Effector memory CD4-positive, alpha-beta T cell (primary cell): ENCODE data around the gene KDM6B.

Experiments used
- DNase-seq, 3 donors: peaks; one replicate each; pipeline ENCODE4 v3.0.0-alpha.2; 2020
- H3K27ac ChIP-seq: 2 replicates; pipeline ENCODE4 v1.7.0; 2013; ENCODE audit warnings: mild to moderate bottlenecking, low read length, moderate library complexity; ENCODE audit not compliant: insufficient read depth, poor library complexity, severe bottlenecking
- H3K27me3 ChIP-seq: replicated peaks from 2 replicates; pipeline ENCODE4 v1.7.0; 2013; ENCODE audit warnings: mild to moderate bottlenecking, low read length; ENCODE audit not compliant: insufficient read depth, control insufficient read depth, poor library complexity, severe bottlenecking
- H3K36me3 ChIP-seq: 2 replicates; pipeline ENCODE4 v1.7.0; 2013; ENCODE audit warnings: mild to moderate bottlenecking, low read length, moderate library complexity; ENCODE audit not compliant: control insufficient read depth, insufficient read depth
- H3K4me1 ChIP-seq: 2 replicates; pipeline ENCODE4 v1.7.0; 2013; ENCODE audit warnings: low read length, mild to moderate bottlenecking; ENCODE audit not compliant: control insufficient read depth, insufficient read depth, poor library complexity, severe bottlenecking
- H3K4me3 ChIP-seq: 2 replicates; pipeline ENCODE4 v1.7.0; 2013; ENCODE audit warnings: low read length, low read depth, mild to moderate bottlenecking; ENCODE audit not compliant: insufficient read depth, poor library complexity, severe bottlenecking
- H3K9me3 ChIP-seq: 2 replicates; pipeline ENCODE4 v1.7.0; 2013; ENCODE audit warnings: mild to moderate bottlenecking, low read length, moderate library complexity; ENCODE audit not compliant: control insufficient read depth

Gene KDM6B

GRCh38 chr17:7839876-7840261 is 5.9 kb downstream of the KDM6B start:
- no peak for DNase-seq
- Histone ChIP-seq H3K4me3 (no peak overlapping the region), H3K36me3 (peaks cover 8% of the 10 kb centered on the region), H3K4me1 (peaks cover 58% of the 10 kb centered on the region), H3K9me3 (no peaks in the 10 kb centered on the region), H3K27ac (peak overlapping the region; percentile 100), H3K27me3 (no peaks in the 10 kb centered on the region)

DNA sequence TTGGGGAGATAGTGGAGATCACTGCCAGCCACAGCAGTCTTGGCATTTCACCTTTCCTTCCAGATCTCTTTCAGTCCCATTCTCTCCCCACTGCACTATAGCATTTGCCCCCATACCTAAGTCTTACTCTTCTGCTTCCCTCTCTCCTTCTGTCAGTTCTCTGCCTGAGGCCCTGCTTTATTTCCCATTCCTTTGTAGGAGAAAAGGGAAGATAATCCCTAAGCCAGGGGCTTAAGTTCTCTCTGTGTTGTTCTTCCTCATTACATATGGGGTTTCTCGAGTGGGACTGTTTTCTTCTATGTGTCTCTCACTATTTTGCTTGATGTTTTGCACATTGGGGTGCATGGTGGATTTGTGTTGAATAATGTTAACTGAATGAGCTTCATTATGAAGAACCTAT is 6.4 kb downstream of the KDM6B start:
- H3K4me3 ChIP-seq, result no peak overlapping the region
- peaks cover 60% of the 10 kb centered on the region for H3K4me1 ChIP-seq
- H3K27ac ChIP-seq, result peak overlapping the region; percentile 100

DNA sequence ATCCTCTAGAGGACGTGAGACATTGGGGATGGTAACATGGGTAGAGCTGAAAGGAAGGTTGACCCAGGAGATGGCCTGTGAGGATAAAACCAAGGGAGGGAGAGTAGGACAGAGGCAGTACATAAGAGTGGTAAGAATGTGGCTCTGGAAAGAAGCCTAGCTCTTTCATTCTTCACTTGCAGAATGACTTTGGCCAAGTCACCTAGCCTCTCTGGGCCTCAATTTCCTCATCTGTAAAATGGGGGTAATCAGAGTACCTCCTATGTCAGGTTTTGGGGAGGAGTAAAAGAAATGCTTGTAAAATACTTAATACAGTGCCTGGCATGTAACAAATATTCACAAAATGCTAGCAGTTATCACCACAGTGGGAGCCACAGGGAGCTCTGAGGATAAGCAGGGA is 6.9 kb downstream of the KDM6B start:
- peak overlapping the region; percentile 65 for H3K4me3 ChIP-seq

More for the DNA sequence above, 6.4 kb downstream of the KDM6B start:
- Histone ChIP-seq H3K27me3 (no peaks in the 10 kb centered on the region), H3K36me3 (peaks cover 11% of the 10 kb centered on the region), H3K9me3 (no peaks in the 10 kb centered on the region)
- DNase-seq, result no peak

DNA sequence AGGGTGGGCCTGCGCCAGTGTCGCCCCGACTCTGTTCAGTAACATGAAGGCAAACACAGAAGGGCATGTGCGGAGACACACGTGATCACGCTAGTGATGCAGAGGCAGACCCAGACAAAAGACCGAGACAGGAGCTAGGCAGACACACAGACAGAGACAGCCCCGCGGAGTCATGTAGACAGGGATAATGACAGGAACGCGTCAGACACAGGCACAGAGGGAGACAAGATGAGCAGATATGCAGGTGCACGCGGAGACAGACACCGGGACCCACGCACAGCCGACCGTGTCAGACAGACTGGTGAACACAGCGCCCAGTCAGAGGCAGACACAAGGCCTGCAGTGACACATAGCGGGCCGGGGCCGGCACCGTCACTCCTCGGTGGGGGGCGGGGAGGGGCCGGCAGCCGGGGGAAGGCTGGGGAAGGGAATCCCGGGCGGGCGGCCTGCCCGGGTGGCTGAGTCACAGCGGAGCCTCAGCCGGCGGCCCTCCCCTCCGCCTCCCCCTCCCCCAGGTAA is 7.4 kb downstream of the KDM6B start:
- peaks cover 20% of the 10 kb centered on the region for H3K36me3 ChIP-seq
- peaks cover 58% of the 10 kb centered on the region for H3K4me1 ChIP-seq
- H3K9me3 ChIP-seq, result no peaks in the 10 kb centered on the region
- H3K27ac ChIP-seq, result peak overlapping the region; percentile 100
- DNase-seq, result peak; percentile 91 to 98 (median 97)
- H3K4me3 ChIP-seq, result peak overlapping the region; percentile 65
- no peaks in the 10 kb centered on the region for H3K27me3 ChIP-seq

More for the DNA sequence above, 6.9 kb downstream of the KDM6B start:
- Histone ChIP-seq H3K9me3 (no peaks in the 10 kb centered on the region), H3K4me1 (peaks cover 63% of the 10 kb centered on the region), H3K27ac (peak overlapping the region; percentile 100), H3K36me3 (peaks cover 14% of the 10 kb centered on the region), H3K27me3 (no peaks in the 10 kb centered on the region)
- no peak for DNase-seq

DNA sequence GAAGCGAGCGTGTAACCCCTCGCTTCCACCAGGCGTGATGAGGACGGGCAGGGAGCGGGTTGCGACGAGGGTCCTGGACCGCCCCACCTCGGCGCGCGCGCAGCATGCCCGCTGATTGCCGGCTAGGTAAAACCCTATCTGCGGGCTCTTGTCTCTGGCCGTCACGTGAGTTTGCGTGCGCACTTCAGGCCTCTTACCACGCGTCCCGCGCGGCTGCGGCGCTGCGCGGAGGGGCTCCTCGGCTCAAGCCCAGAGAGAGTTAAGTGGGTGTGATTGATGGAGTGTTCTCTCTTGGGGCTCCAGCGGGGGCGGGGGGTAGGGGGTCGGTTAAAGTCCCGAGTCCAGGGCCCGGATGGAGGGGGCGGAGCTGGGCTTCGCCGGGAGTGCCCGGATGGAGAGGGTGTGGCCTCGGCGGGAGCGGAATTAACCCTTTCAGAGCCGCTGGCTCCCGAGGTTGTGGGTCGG is 7.9 kb downstream of the KDM6B start:
- H3K4me1 ChIP-seq, result peaks cover 53% of the 10 kb centered on the region
- H3K36me3 ChIP-seq, result peaks cover 23% of the 10 kb centered on the region
- H3K9me3 ChIP-seq, result no peaks in the 10 kb centered on the region
- H3K4me3 ChIP-seq, result peak overlapping the region; percentile 65
- peak overlapping the region; percentile 100 for H3K27ac ChIP-seq
- DNase-seq, result peak; percentile 81 to 84 (median 81)
- H3K27me3 ChIP-seq, result no peaks in the 10 kb centered on the region

GRCh38 chr17:7842380-7843256 is 8.6 kb downstream of the KDM6B start:
- Histone ChIP-seq H3K36me3 (peaks cover 28% of the 10 kb centered on the region), H3K4me3 (peak overlapping the region; percentile 65), H3K27me3 (no peaks in the 10 kb centered on the region), H3K9me3 (no peaks in the 10 kb centered on the region), H3K4me1 (peaks cover 46% of the 10 kb centered on the region), H3K27ac (peak overlapping the region; percentile 100)
- peak; percentile 96 to 98 (median 97) for DNase-seq

- DNase-seq, result no peak
- peaks cover 43% of the 10 kb centered on the region for H3K4me1 ChIP-seq
Observed at GRCh38 chr17:7843257-7843535, 9.2 kb downstream of the KDM6B start.

GRCh38 chr17:7843536-7844291 is 9.7 kb downstream of the KDM6B start:
- Histone ChIP-seq H3K4me3 (peak overlapping the region; percentile 65), H3K36me3 (peaks cover 38% of the 10 kb centered on the region), H3K27me3 (no peaks in the 10 kb centered on the region), H3K9me3 (no peaks in the 10 kb centered on the region), H3K4me1 (peaks cover 40% of the 10 kb centered on the region), H3K27ac (peak overlapping the region; percentile 100)
- peak; percentile 89 to 92 (median 91) for DNase-seq

More at GRCh38 chr17:7843257-7843535, 9.2 kb downstream of the KDM6B start:
- H3K4me3 ChIP-seq, result peak overlapping the region; percentile 65
- no peaks in the 10 kb centered on the region for H3K27me3 ChIP-seq
- H3K9me3 ChIP-seq, result no peaks in the 10 kb centered on the region
- H3K36me3 ChIP-seq, result peaks cover 33% of the 10 kb centered on the region
- H3K27ac ChIP-seq, result peak overlapping the region; percentile 100

DNA sequence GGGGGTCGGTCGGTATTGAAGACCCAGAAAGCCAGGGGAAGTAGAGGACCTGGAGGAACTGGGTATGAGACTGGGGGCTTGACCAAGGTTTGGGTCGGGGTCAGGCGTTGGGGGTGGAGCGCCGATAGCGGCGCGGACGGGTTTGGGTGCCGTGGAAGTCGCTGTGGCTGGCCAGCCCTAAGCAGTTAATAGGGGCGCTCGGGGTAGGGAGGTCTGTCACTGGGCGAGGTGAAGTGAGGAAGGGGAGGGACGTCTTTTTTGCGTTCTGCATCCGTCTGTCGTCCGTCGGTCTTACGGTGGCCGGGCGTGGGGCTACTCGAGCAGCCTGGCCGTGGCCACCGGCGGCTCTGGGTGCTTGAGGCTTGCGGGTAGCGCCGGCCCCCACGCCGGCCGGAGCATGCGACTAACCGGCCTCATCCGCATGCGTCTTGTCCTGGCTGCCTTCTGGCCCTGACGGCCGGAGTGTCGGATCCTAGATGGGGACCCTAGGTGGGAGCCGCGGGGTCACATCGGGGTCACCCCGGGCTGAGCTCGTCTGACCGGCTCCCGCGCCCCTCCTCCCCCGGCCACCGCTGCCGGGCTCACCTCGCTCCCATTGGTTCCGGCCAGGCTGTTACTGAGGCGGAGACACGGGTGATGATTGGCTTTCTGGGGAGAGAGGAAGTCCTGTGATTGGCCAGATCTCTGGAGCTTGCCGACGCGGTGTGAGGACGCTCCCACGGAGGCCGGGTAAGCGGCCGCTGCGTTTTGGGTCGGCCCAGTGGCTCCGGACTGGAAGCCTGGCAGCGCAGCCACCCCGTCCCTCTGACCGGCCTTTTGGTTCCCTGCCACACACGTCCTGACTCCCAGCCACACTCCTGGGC is 10.5 kb downstream of the KDM6B start:
- Histone ChIP-seq H3K9me3 (no peaks in the 10 kb centered on the region), H3K4me1 (peaks cover 31% of the 10 kb centered on the region), H3K36me3 (peaks cover 45% of the 10 kb centered on the region), H3K27me3 (no peaks in the 10 kb centered on the region), H3K27ac (peak overlapping the region; percentile 100), H3K4me3 (peak overlapping the region; percentile 65)
- peak; percentile 69 to 77 (median 71) for DNase-seq
